ENCODE data around the gene RNF224.
A peak's percentile ranks its signal among the peaks of the same experiment; 100 is the strongest.

Gene RNF224

DNA sequence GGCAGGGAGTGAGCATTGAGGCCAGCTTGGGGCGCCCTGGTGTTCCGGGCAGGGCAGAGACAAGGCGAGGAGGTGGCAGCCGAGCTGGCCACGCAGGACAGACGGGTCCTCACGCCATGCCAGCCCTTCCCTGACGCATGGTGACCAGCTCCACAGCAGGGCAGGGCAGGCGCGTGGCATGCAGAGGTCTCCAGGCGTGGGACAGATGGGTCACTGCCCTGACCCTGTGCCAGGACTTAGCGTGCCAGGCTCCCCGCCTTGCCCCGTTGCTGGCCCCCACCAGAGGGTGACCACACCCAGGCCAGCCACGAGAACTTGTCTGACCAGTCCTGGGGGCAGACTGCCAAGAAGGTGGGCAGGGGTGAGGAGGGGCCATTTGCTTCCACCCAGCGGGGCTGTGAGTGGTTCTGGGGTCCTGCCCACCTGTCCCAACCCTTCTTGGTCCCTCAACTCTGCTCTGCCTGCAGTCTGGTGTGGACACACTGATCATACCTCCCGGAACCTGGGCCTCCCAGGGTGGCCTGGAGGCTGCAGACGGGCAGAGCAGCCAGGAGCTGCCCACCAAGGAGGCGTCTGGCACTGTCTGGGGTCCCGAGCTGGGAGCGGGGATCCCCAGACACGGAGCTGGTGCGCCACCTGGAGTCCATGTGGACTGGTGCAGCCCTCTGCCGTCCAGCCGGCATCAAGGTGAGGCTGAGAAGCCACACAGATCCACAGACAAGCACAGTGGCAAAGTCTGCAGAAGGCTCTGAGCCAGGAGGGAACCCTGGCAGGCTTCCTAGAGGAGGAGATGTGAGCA is at the start of gene RNF224:
Gene RNF224 (plus strand): TSS at position 449 of the 799 bp plus-strand sequence. CDS start 834 bp downstream, outside the sequence.
- DNase-seq (ENCODE audit: low read depth, low spot score) = no peak

DNA sequence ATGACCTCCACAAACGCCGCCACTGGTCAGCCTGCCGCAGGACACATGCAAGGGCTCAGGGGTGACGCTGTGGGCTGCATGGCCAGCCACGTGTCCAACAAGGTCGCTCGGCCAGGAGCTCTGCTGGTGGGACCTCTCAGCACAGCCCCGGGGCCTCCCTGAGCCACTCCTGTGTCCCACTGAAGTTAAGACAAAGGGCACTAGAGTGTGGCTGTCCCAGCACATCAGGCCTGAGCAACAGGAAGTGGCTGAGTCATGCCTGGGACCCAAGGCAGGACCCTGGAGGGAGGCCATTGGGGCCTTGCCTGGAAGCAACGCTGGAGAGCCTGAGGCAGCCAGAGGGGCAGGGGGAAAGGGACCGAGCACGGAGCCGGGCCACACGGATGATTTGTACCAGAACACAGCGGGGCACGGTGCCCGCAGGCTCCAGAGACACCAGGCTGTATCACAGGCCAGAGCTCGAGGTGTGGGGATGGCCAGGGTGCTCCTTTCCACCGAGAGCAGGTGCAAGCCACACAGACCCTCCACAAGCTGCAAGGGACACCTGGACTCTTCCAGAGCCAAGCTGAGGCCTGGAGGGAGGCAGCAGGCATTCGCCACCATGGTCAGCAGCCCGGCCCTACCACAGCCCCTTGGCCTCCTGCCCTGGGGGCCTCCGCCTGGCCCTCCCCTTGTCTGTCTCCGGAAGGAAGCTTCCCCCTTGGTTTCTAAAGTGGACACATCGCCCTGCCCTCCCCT is 48.9 kb upstream of the RNF224 start:
- no peak for DNase-seq (ENCODE audit: low read depth, low spot score)

DNA sequence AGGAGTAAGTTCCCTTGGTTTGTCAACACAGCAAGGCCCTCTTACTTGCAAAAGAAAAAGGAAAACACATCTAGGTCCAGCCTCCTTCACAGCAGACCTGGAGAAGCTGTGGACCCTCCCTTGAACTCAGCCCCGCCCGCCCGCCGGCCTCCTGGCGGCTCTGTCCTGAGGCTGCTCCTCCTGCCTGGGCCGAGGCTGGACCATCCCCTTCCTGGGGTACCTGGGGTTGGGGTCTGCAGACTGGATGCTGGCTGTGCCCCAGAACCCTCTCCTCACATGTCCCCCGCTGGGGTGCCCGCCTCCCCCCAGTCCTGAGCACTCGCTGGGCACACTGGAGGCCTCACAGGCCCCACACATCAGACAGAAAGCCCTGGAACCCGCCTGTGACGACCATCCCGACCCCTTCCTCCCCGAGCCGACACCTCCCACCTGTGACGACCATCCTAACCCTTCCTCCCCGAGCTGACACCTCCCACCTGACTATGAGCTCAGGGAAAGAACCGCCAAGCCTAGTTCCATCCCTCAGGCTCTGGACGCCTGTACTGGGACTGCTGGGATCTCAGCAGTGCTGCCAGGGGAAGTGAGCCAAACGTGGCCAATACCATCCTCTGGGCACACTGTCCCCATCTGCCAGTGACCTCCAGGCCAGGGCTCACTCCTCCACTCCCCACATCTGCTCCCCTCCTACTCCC is 48.2 kb upstream of the RNF224 start:
- no peak for DNase-seq (ENCODE audit: low read depth, low spot score)

DNA sequence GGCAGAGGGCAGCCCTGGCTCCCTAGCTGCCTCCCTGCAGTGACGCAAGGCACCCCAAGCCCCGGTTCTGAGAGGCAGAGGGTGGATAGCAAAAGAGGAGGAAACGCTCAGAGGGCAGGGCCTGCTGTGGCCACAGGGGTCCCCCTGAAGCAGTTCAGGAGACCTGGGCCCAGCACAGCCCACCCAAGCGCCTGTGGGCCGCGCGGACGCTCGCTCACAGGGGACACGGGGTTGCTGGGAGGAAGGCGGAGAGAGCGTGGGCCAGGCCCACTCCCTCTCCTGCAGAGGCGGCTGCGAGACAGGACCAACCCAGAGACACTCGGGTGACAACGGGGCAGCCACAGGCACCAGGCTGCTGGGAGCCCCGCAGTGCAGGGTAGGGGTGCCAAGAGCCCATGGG is 47.5 kb upstream of the RNF224 start:
- DNase-seq (ENCODE audit: low read depth, low spot score) = no peak

DNA sequence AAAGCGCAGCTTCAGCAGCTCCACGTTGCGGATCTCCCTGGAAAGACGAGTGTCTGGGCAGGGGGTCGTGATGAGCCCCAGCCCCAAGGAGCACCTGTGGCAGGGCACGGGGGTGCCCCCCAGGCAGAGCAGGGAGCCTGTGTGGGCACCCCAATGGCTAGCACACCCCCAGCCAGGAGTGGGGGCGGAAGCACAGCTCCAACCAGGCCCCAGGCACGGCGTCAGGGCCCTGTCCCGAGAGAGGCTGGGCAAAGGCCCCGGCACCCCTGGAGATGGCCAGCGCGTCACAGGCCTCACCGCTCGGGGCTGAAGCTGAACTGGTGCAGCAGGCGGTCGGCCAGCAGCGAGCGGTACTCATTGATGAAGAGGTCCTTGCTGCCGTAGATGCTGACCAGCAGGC is 46.8 kb upstream of the RNF224 start:
- DNase-seq (ENCODE audit: low read depth, low spot score) = no peak

- no peak for DNase-seq (ENCODE audit: low read depth, low spot score)
Observed at GRCh38 chr9:137181680-137182079, 45.6 kb upstream of the RNF224 start.

DNA sequence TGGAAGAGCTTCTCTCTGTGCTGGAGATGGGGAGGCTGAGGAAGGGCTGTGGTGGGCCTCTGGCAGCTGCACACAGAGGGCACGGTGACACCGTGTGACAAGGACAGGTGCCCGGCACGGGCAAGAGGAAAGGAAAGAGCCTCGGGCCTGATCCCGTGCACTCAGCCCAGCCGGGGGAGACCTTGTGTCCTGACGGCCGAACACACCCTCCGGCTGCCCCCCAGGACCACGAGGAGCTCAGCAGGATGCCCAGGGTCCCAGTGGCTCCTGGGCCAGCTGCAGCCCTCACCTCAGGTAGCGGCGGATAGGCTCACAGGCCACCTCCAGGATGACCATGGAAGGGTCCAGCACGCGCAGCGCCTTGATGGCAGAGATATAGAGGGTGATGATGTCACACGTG is 44.5 kb upstream of the RNF224 start:
- DNase-seq (ENCODE audit: low read depth, low spot score) = no peak

- DNase-seq (ENCODE audit: low read depth, low spot score) = no peak
Observed at GRCh38 chr9:137183980-137184595, 43.2 kb upstream of the RNF224 start.

GRCh38 chr9:137184881-137185660 is 42.2 kb upstream of the RNF224 start:
- DNase-seq (ENCODE audit: low read depth, low spot score) = no peak

- no peak for DNase-seq (ENCODE audit: low read depth, low spot score)
Observed at GRCh38 chr9:137185921-137186320, 41.4 kb upstream of the RNF224 start.

DNA sequence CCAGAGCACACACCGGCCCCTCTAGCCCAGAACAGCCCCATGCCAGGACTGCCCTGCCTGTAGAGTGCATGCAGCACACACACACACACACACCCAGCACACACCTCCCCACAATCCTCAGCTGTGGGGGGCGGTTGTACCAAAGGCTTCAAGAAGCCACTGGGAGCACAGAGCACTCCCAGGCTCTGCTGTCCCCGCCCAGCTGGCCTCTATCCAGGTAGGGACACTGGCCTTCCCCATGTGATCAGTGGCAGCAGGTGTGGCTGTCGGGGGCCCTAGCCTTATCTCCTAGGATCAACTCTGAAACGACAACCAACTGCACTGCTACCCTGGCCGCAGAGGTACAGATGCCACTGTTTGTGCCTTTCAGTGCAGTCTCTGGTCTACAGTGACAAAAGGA is 40.9 kb upstream of the RNF224 start:
- no peak for DNase-seq (ENCODE audit: low read depth, low spot score)

DNA sequence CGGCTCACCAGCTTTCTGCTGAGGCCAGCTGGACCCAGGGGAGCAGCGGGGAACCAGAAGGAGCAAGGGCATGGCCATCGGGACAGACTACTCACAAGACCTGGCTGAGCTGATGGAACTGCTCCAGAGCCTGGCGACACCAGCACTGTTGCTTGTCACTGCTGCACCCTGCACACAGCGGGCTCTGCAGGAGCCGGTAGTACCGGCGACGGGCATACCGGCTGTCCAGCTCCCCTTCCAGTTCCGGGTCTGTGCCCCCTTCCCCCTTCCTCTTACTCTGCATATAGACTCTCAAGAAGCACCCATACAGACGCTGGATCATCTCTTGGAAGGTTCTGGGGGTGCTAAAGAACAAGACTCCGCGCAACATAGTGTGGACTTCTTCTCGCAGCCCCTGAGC is 39.9 kb upstream of the RNF224 start:
- no peak for DNase-seq (ENCODE audit: low read depth, low spot score)

GRCh38 chr9:137188086-137188489 is 39.2 kb upstream of the RNF224 start:
- DNase-seq (ENCODE audit: low read depth, low spot score) = no peak

DNA sequence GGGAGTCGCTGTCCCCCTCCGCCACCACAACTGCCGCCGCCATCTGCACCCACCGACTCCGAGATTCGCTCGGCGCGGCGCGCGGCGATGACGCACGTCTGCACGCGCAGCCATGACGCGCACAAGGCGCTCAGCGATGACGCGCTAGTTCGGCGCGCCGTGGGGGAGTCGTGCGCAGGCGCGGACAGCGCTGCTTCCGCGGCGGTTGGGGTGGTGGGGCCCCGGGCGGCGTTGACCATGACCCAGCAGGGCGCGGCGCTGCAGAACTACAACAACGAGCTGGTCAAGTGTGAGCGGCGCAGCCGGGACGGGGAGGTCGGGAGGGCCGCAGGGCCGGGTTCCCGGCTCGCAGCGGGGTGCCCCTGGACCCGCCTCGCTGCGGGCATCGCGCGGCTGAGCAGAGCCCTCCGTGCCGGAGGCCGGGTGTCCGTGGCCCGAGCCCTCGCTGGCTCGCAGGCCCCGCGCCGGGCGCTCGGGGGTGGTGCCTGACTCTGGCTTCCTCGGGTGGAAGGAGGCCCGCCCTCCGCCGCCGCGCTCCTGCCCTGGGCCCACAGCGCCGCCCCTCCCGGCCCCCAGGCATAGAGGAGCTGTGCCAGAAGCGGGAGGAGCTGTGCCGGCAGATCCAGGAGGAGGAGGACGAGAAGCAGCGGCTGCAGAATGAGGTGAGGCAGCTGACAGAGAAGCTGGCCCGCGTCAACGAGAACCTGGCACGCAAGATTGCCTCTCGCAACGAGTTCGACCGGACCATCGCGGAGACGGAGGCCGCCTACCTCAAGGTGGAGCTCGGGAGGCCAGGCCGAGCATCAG is 38.6 kb upstream of the RNF224 start, which contains the start of the genes ANAPC2 and SSNA1:
Gene ANAPC2 (minus strand): TSS at position 71 of the 807 bp plus-strand sequence. CDS start 28 bp downstream, at position 43.
Gene SSNA1 (plus strand): TSS at position 187 of the 807 bp plus-strand sequence. CDS start 51 bp downstream, at position 238.
- DNase-seq (ENCODE audit: low read depth, low spot score) = peak; percentile 89

DNA sequence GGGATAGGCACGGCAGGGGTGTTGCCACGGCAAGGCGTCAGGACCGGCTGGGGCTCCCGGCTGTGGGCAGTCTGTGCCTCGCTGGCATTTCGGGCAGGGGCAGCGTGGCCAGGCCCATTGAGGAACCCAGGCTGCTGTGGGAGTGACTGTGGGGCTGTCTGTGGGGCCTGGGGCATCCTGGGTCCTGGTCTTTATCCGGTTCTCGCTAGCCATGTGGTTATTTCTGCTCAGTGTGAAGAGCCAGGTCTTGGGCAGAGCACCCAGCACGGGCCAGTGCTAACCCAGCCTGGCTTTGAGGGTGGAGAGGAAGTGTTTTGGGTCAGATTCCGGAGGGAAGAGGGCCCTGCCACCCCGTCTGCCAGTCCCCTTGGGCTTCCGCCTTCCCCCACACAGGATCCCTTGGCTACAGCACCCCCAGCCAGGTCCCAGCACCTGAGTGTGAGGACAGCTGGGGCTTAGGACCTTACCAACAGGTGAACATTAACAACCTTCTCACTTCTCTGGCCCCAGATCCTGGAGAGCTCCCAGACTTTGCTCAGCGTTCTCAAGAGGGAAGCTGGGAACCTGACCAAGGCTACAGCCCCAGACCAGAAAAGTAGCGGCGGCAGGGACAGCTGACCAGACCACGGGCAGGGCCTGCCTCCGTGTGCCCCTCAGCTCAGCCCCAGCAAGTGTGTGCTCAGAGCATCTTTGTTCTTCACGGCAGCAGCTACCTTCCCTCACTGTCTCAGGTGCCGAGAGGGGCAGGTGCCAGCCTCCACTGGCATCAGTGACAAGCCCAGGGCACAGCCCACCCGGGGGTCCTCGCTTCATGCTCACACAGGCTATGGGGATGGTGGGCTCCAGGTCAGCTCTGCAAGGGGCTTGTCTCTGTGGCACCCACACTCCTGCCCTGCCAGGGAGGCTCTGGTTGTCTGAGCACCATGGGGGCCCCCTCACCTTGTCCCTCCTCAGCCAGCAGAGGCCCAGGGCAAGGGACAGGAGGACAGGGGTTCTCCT is 37.7 kb upstream of the RNF224 start:
- no peak for DNase-seq (ENCODE audit: low read depth, low spot score)

DNA sequence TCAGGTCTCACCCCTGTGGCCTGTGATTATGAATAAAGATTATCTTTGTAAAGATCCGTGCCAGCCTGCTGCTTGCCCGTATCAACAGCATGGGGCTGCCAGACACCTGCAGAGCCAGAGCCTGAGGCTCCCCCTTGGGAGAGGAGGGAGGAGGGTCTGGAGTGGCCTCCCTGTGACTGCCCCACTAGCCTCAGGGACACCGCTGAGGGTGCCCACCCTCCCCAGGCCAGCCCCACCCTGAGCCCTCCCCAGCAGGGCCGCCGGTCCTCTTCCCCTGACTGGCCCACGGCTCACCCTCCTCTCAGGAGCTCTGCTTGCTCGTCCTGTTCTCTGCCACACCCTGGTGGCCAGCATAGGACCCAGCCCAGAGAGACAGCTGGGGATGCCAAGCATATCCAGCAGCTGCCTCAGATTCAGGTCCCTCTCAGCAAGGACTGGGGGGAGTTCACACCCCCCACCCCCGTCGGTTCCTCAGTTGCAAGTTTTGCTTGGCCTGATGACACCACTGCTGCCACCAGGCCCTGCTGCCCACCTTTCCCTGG is 36.9 kb upstream of the RNF224 start:
- no peak for DNase-seq (ENCODE audit: low read depth, low spot score)

DNA sequence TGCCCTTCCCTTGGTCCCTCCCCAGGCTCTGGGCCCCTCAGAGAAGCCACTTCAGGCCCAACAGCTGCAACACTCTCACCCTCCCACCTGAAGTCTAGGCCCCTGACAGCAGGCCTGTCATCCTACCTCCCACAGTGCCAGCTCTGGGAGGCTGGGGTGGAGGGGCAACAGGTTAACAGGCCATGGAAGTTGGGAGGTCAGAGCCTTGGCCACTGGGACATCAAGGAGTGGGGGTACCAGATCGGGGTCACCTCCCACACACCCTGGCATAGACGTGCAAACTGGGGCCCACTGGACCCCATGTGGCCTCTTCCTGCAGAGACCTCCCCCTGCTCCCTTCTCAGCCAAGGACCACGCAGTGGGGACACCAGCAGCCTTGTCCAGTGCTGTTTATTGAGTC is 36.1 kb upstream of the RNF224 start:
- no peak for DNase-seq (ENCODE audit: low read depth, low spot score)

DNA sequence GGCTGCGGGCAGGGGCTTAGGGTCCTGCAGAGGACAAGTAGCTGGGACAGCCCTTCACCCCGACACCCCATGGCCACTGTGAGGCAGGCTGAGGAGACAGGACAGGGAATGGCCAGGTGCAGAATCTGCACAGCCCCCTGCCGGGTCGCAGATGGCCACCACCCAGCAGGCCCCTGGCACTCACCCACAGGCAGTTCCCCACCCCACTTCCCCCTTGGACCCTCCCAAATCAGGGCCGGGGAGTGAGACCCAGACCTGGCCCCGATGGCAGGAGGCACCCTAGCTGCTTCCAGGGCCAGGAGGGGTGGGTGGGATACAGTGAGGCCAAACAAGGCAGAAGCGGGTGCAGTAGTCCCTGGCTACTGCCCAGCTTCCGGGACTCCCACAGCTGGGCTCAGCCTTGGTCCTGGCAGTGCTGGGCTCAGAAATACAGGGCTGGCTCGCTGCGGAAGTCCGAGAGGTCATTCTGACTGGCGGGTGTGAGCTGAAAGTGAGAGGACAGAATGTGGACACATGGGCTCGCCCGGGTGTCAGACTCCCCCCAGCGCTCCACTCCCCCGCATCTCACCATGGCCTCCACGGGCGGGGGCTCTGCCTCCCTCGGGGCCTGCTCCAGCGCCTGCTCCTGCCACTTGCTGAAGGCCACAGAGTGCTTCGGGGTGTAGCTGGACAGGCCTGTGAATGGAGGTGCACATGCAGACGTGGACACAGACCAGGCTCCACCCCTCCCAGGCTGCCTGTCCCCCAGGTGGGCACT is 35.4 kb upstream of the RNF224 start:
- DNase-seq (ENCODE audit: low read depth, low spot score) = no peak
